ENCODE data around the gene KRTAP19-6.

DNA sequence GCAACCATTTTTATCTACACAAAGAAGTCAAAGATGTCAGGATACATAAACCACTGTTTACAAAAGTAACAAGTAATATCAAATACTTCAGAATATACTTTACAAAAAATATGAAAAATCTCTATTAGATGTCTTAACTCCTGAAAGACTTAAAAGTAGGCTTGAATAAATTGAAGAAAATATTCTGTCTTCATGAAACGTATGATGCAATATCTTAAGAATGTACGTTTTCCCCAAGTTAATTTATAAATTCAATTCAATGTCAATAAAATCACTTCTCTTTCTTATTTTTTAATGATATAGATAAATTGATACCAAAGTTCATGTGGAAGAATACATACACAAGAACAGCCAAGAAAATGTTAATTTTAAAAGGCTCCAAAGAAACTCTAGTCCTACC, 13.4 kb upstream of the KRTAP19-6 start:
- TF ChIP-seq, protein P1, sequence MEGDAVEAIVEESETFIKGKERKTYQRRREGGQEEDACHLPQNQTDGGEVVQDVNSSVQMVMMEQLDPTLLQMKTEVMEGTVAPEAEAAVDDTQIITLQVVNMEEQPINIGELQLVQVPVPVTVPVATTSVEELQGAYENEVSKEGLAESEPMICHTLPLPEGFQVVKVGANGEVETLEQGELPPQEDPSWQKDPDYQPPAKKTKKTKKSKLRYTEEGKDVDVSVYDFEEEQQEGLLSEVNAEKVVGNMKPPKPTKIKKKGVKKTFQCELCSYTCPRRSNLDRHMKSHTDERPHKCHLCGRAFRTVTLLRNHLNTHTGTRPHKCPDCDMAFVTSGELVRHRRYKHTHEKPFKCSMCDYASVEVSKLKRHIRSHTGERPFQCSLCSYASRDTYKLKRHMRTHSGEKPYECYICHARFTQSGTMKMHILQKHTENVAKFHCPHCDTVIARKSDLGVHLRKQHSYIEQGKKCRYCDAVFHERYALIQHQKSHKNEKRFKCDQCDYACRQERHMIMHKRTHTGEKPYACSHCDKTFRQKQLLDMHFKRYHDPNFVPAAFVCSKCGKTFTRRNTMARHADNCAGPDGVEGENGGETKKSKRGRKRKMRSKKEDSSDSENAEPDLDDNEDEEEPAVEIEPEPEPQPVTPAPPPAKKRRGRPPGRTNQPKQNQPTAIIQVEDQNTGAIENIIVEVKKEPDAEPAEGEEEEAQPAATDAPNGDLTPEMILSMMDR (IDR thresholded peaks at IDR 0.05 in 2 of 3, conservative IDR thresholded peaks at IDR 0.05 in 1 of 3; ENCODE audit: borderline replicate concordance in 1 of 3, insufficient read depth in 1 of 3, low read depth in 2 of 3, low read length in 2 of 3) = no peak
- TF ChIP-seq EZH2 (IDR thresholded peaks at IDR 0.05) (no peak), POLR2A (IDR thresholded peaks at IDR 0.05; ENCODE audit: borderline replicate concordance, extremely low read depth, insufficient read depth, insufficient read length) (no peak), POLR2AphosphoS5 (IDR thresholded peaks at IDR 0.05; ENCODE audit: low read depth, low read length) (no peak), YY1 (IDR thresholded peaks at IDR 0.05; ENCODE audit: extremely low read depth, insufficient replicate concordance, low read depth, low read length) (no peak), EGR1 (IDR thresholded peaks at IDR 0.05; ENCODE audit: low read depth) (no peak), RAD21 (IDR thresholded peaks at IDR 0.05; ENCODE audit: low read depth) (no peak), ELF1 (IDR thresholded peaks at IDR 0.05; ENCODE audit: borderline replicate concordance, low read depth) (no peak), FOSL1 (IDR thresholded peaks at IDR 0.05; ENCODE audit: low read depth) (no peak)

Data from HCT116 (cell line).